K562 (cell line): ENCODE measurements around the gene TMEFF1. TPM values are rescaled to one million over a fixed set of nuclear protein-coding genes. Genes with fewer than 3 reads are reported as not detected.
A peak's percentile ranks its signal among the peaks of the same experiment; 100 is the strongest.

Experiments used
- ATF7 ChIP-seq: fragments of 450-650 bp; IDR thresholded peaks from 2 replicates; pipeline ENCODE4 v1.7.1; 2014; ENCODE audit warnings: mild to moderate bottlenecking, moderate library complexity
- CEBPG ChIP-seq, 3 experiments: fragments of 200-800 bp in 1 of 3; sonication (Bioruptor generic) in 1 of 3; sonication (generic) in 1 of 3; formaldehyde crosslinking in 1 of 3; IDR thresholded peaks in 2 of 3; conservative IDR thresholded peaks in 1 of 3; 2 replicates each; pipeline versions ENCODE4 v1.6.1 to v1.8.0; 2016 to 2022; ENCODE audit warnings: missing compliant biosample characterization in 2 of 3, missing genetic modification characterization in 2 of 3, mild to moderate bottlenecking in 1 of 3, missing genetic modification reagents in 1 of 3
- CHD7 ChIP-seq: fragments of 200-600 bp; sonication (generic); IDR thresholded peaks from one replicate; pipeline ENCODE4 v1.6.1; 2012; ENCODE audit warnings: mild to moderate bottlenecking, low read depth, low read length, inconsistent platforms
- FOXK2 ChIP-seq, 2 experiments: fragments of 450-650 bp; IDR thresholded peaks in 1 of 2; conservative IDR thresholded peaks in 1 of 2; 2 replicates each; pipeline ENCODE4 v1.6.1; 2016; ENCODE audit warnings: low read depth in 2 of 2, mild to moderate bottlenecking in 1 of 2
- HDAC1 ChIP-seq, 2 experiments: fragments of 450-650 bp; IDR thresholded peaks; 2 replicates each; pipeline ENCODE4 v1.6.1; 2016 to 2017; ENCODE audit warnings: inconsistent platforms in 1 of 2, mild to moderate bottlenecking in 1 of 2, moderate library complexity in 1 of 2
- HEY1 ChIP-seq: fragments of 250-450 bp; sonication (Bioruptor Pico); IDR thresholded peaks from 2 replicates; pipeline ENCODE4 v1.5.0; 2020; ENCODE audit warnings: mild to moderate bottlenecking, moderate library complexity, borderline replicate concordance
- JUNB ChIP-seq: fragments of 450-650 bp; formaldehyde crosslinking; conservative IDR thresholded peaks from 2 replicates; pipeline ENCODE4 v1.4.0; 2020; ENCODE audit warnings: mild to moderate bottlenecking
- MAFF ChIP-seq: IDR thresholded peaks from 2 replicates; pipeline ENCODE4 v1.6.1; 2012; ENCODE audit warnings: low read length, improper control_type of control experiment
- MAFK ChIP-seq: IDR thresholded peaks from 2 replicates; pipeline ENCODE4 v1.6.1; 2011; ENCODE audit warnings: low read length, improper control_type of control experiment
- MCM3 ChIP-seq: fragments of 450-650 bp; IDR thresholded peaks from 2 replicates; pipeline ENCODE4 v1.6.1; 2016
- PBX2 ChIP-seq, 2 experiments: IDR thresholded peaks in 1 of 2; conservative IDR thresholded peaks in 1 of 2; 2 replicates each; pipeline ENCODE4 v1.6.1; 2016; ENCODE audit warnings: low read depth in 2 of 2, mild to moderate bottlenecking in 1 of 2, missing compliant biosample characterization in 1 of 2, missing genetic modification characterization in 1 of 2, moderate library complexity in 1 of 2
- SMARCC2 ChIP-seq: fragments of 450-650 bp; IDR thresholded peaks from 2 replicates; pipeline ENCODE4 v1.6.1; 2017; ENCODE audit warnings: antibody characterized with exemption, moderate library complexity, mild to moderate bottlenecking, low read depth
- STAT5B ChIP-seq: fragments of 250-450 bp; sonication (Bioruptor Pico); IDR thresholded peaks from 2 replicates; pipeline ENCODE4 v1.8.0; 2021; ENCODE audit warnings: mild to moderate bottlenecking, inconsistent platforms
- TBL1XR1 ChIP-seq, 2 experiments: IDR thresholded peaks; 2 replicates each; pipeline ENCODE4 v1.6.1; 2012; ENCODE audit warnings: improper control_type of control experiment in 2 of 2, low read length in 2 of 2, mild to moderate bottlenecking in 1 of 2
- polyA plus RNA-seq, 8 experiments: library from polyadenylated mRNA; depleted of rRNA in 4 of 8; stranded (reverse) in 5 of 8; unstranded in 3 of 8; fragments of >200 nt; fragmentation: Nextera tagmentation in 2 of 8; fragmentation: Illumina TruSeq in 1 of 8; extraction: Ambion mirVana in 2 of 8; extraction: Trizol in 1 of 8; gene quantifications; 2 replicates each; pipeline versions ENCODE4 v1.2.1 to v1.2.3, GENCODE V29; 2011 to 2014; ENCODE audit warnings: inconsistent platforms in 1 of 8, missing spikeins in 1 of 8
- total RNA-seq, 7 experiments: library from RNA; depleted of rRNA in 6 of 7; stranded (reverse); fragments of >200 nt in 6 of 7; fragmentation: Illumina TruSeq in 2 of 7; extraction: Trizol in 2 of 7; gene quantifications; 2 replicates each; pipeline versions ENCODE4 v1.2.1 to v1.2.3, GENCODE V29; 2011 to 2021; ENCODE audit warnings: low replicate concordance in 1 of 7

TMEFF1 gene
- total and polyA plus RNA-seq, 9 of the 15 experiments (the other 6 are each of a cell fraction or from before 2014, with no cell fraction given) = 0.07 to 1.1 (median 0.28) TPM; not detected in 2

GRCh38 chr9:100498592-100498991 lies 25.6 kb downstream of the TMEFF1 start (continued):
- TF ChIP-seq PBX2 (CRISPR knock-in tag; IDR thresholded peaks at IDR 0.05; ENCODE audit: low read depth) = no peak
- TF ChIP-seq PBX2 (tag; conservative IDR thresholded peaks at IDR 0.05; ENCODE audit: low read depth) = no peak
- TF ChIP-seq ATF7 = peak; percentile 50; the same call in 1 of the 2 replicates
- TF ChIP-seq CHD7 = no peak
- peak; percentile 79 for TF ChIP-seq MAFF
- peak; percentile 26 to 60; a peak in 2 of 4 replicates for TF ChIP-seq FOXK2 (conservative IDR thresholded peaks at IDR 0.05 in 1 of 2, IDR thresholded peaks at IDR 0.05 in 1 of 2; ENCODE audit: low read depth in 2 of 2)
- TF ChIP-seq TBL1XR1 (IDR thresholded peaks at IDR 0.05; ENCODE audit: low read length in 2 of 2) = no peak
- TF ChIP-seq CEBPG (CRISPR knock-in tag; IDR thresholded peaks at IDR 0.05) = no peak
- TF ChIP-seq CEBPG (tag; conservative IDR thresholded peaks at IDR 0.05 in 1 of 2, IDR thresholded peaks at IDR 0.05 in 1 of 2) = 0 out of 4 replicates have a peak, but pooled peaks have one; percentile 36 to 50
- TF ChIP-seq MCM3 = no peak
- TF ChIP-seq HEY1 (CRISPR knock-in tag) = no peak
- no peak for TF ChIP-seq STAT5B (CRISPR knock-in tag)
- no peak for TF ChIP-seq HDAC1 (IDR thresholded peaks at IDR 0.05)
- TF ChIP-seq JUNB (CRISPR knock-in tag) = peak; percentile 61; the same call in 1 of the 2 replicates
- TF ChIP-seq MAFK = peak; percentile 81
- 0 out of 2 replicates have a peak, but pooled peaks have one; percentile 23 for TF ChIP-seq SMARCC2
